SK-N-SH (cell line): ENCODE results near the gene TIMM10. TPM values are rescaled to one million over a fixed set of nuclear protein-coding genes. Genes with fewer than 3 reads are reported as not detected.

Experiments
- CTCF ChIA-PET: fragments of 300-600, 350-600 bp; formaldehyde crosslinking; extraction: SDS; loops from one replicate; lab custom pipeline; 2021; lab: Yijun Ruan, JAX
- POLR2A ChIA-PET: fragments of 350-600 bp; sonication (Branson Sonifier 250); formaldehyde crosslinking; extraction: SDS; loops from one replicate; lab custom pipeline; 2020; ENCODE audit warnings: antibody characterized with exemption, inconsistent platforms; lab: Yijun Ruan, JAX
- DNase-seq: peaks from one replicate; pipeline ENCODE4 v3.0.0; 2012
- H2AFZ ChIP-seq: fragments of 200-600 bp; sonication (generic); 2 replicates; pipeline ENCODE4 v1.8.1; 2016; ENCODE audit warnings: antibody characterized with exemption, mild to moderate bottlenecking, low read depth
- H3F3A ChIP-seq: fragments of 200-600 bp; sonication (generic); replicated peaks from 2 replicates; pipeline ENCODE3; 2016; ENCODE audit warnings: antibody characterized with exemption, mild to moderate bottlenecking; ENCODE audit not compliant: insufficient read depth
- H3K27ac ChIP-seq, 2 experiments: fragments of 200-500 bp in 1 of 2; fragments of 200-600 bp in 1 of 2; sonication (Bioruptor generic) in 1 of 2; sonication (generic), shearing (Covaris generic) in 1 of 2; 2 replicates each; pipeline versions ENCODE4 v1.5.1 to v1.6.1; 2014 to 2016; ENCODE audit warnings: low read depth in 2 of 2, inconsistent platforms in 1 of 2, low read length in 1 of 2, mild to moderate bottlenecking in 1 of 2, mixed read lengths in 1 of 2
- H3K27me3 ChIP-seq: fragments of 200-600 bp; sonication (generic), shearing (Covaris generic); 2 replicates; pipeline ENCODE4 v1.6.1; 2016; ENCODE audit warnings: mixed run types; ENCODE audit not compliant: insufficient read depth
- H3K36me3 ChIP-seq, 2 experiments: fragments of 200-500 bp in 1 of 2; fragments of 200-600 bp in 1 of 2; sonication (Bioruptor generic) in 1 of 2; sonication (generic) in 1 of 2; replicated peaks in 1 of 2; 2 replicates each; pipeline versions ENCODE3 to v1.5.1; 2014 to 2016; ENCODE audit warnings: low read length in 1 of 2, mild to moderate bottlenecking in 1 of 2; ENCODE audit not compliant: insufficient read depth in 2 of 2, control insufficient read depth in 1 of 2
- H3K4me1 ChIP-seq, 2 experiments: fragments of 200-500 bp in 1 of 2; fragments of 200-600 bp in 1 of 2; sonication (Bioruptor generic) in 1 of 2; sonication (generic), shearing (Covaris generic) in 1 of 2; 2 replicates each; pipeline versions ENCODE4 v1.5.1 to v1.6.1; 2014 to 2016; ENCODE audit warnings: low read depth in 1 of 2, low read length in 1 of 2, mixed run types in 1 of 2; ENCODE audit not compliant: insufficient read depth in 2 of 2, control insufficient read depth in 1 of 2
- H3K4me2 ChIP-seq: fragments of 200-600 bp; sonication (generic), shearing (Covaris generic); 2 replicates; pipeline ENCODE4 v1.6.1; 2017; ENCODE audit warnings: mixed run types
- H3K4me3 ChIP-seq, 2 experiments: fragments of 200-500 bp in 1 of 2; fragments of 200-600 bp in 1 of 2; sonication (Bioruptor generic) in 1 of 2; sonication (generic), shearing (Covaris generic) in 1 of 2; 2 replicates each; pipeline versions ENCODE4 v1.5.1 to v1.8.1; 2014 to 2016; ENCODE audit warnings: low read depth in 2 of 2, inconsistent platforms in 1 of 2, low read length in 1 of 2, mild to moderate bottlenecking in 1 of 2, mixed read lengths in 1 of 2, moderate library complexity in 1 of 2
- H3K79me2 ChIP-seq: fragments of 200-600 bp; sonication (generic); 2 replicates; pipeline ENCODE4 v1.8.1; 2017; ENCODE audit warnings: mild to moderate bottlenecking; ENCODE audit not compliant: insufficient read depth
- H3K9ac ChIP-seq: fragments of 200-600 bp; sonication (generic); 2 replicates; pipeline ENCODE4 v1.6.1; 2017; ENCODE audit warnings: mixed run types
- H3K9me2 ChIP-seq: fragments of 200-600 bp; sonication (generic); 2 replicates; pipeline ENCODE4 v1.6.1; 2017; ENCODE audit warnings: mixed run types
- H3K9me3 ChIP-seq: fragments of 200-600 bp; sonication (generic); 2 replicates; pipeline ENCODE4 v1.6.1; 2017; ENCODE audit warnings: mixed run types, mild to moderate bottlenecking, moderate library complexity
- H4K20me1 ChIP-seq: fragments of 200-600 bp; sonication (generic); 2 replicates; pipeline ENCODE4 v1.6.1; 2017; ENCODE audit warnings: mild to moderate bottlenecking, mixed run types; ENCODE audit not compliant: insufficient read depth
- EP300 ChIP-seq, 2 experiments: IDR thresholded peaks; 2 replicates each; pipeline versions ENCODE4 v1.4.0 to v1.6.1; 2012; ENCODE audit warnings: borderline replicate concordance in 1 of 2, low read depth in 1 of 2, low read length in 1 of 2
- FOSL2 ChIP-seq: IDR thresholded peaks from 2 replicates; pipeline ENCODE4 v1.4.0; 2012; ENCODE audit warnings: low read depth, mild to moderate bottlenecking, moderate library complexity, borderline replicate concordance
- GABPA ChIP-seq: IDR thresholded peaks from 2 replicates; pipeline ENCODE4 v1.4.0; 2012; ENCODE audit warnings: low read depth, mild to moderate bottlenecking
- JUND ChIP-seq: IDR thresholded peaks from 2 replicates; pipeline ENCODE4 v1.4.0; 2012
- MXI1 ChIP-seq: IDR thresholded peaks from 2 replicates; pipeline ENCODE4 v1.6.1; 2012; ENCODE audit warnings: mild to moderate bottlenecking, low read depth, low read length, improper control_type of control experiment
- POLR2AphosphoS5 ChIP-seq: IDR thresholded peaks from 2 replicates; pipeline ENCODE4 v1.6.1; 2012; ENCODE audit warnings: low read depth, low read length
- RXRA ChIP-seq: IDR thresholded peaks from 2 replicates; pipeline ENCODE4 v1.4.0; 2012; ENCODE audit warnings: low read depth, mild to moderate bottlenecking, borderline replicate concordance
- SMC3 ChIP-seq: IDR thresholded peaks from 2 replicates; pipeline ENCODE4 v1.6.1; 2012; ENCODE audit warnings: low read depth, low read length, improper control_type of control experiment
- TEAD4 ChIP-seq: IDR thresholded peaks from 2 replicates; pipeline ENCODE4 v1.4.0; 2012; ENCODE audit warnings: mild to moderate bottlenecking, borderline replicate concordance; ENCODE audit not compliant: insufficient read depth
- YY1 ChIP-seq: IDR thresholded peaks from 2 replicates; pipeline ENCODE4 v1.4.0; 2012; ENCODE audit warnings: low read depth, mild to moderate bottlenecking
- WGBS: methylation state at CpG from one replicate; pipeline ENCODE4 v1.1.6; 2017; ENCODE audit warnings: low lambda C conversion rate; 5-methylcytosine and 5-hydroxymethylcytosine counted together
- polyA plus RNA-seq, 3 experiments: library from polyadenylated mRNA; depleted of rRNA; stranded (reverse); fragments of >200 nt; gene quantifications; 2 replicates each; pipeline ENCODE4 v1.2.3, GENCODE V29; 2012
- TF ChIP-seq, protein P1 (sequence below): IDR thresholded peaks from 2 replicates; pipeline ENCODE4; 2012
- TF ChIP-seq, protein P2 (sequence below): IDR thresholded peaks from 2 replicates; pipeline ENCODE4 v1.4.0; 2012; ENCODE audit warnings: low read depth
- TF ChIP-seq, protein P3 (sequence below): IDR thresholded peaks from 2 replicates; pipeline ENCODE4 v1.4.0; 2012; ENCODE audit warnings: low read depth, borderline replicate concordance
- TF ChIP-seq, protein P4 (sequence below): IDR thresholded peaks from 2 replicates; pipeline ENCODE4 v1.4.0; 2012; ENCODE audit warnings: low read depth, borderline replicate concordance
- TF ChIP-seq, protein P5 (sequence below): fragments of 150-350 bp; IDR thresholded peaks from 2 replicates; pipeline ENCODE4 v1.6.1; 2016; ENCODE audit warnings: mild to moderate bottlenecking, low read depth, low read length

The TIMM10 gene
- polyA plus RNA-seq, 1 of the 3 experiments (the other 2 are of a cell fraction), result 179 TPM

DNA sequence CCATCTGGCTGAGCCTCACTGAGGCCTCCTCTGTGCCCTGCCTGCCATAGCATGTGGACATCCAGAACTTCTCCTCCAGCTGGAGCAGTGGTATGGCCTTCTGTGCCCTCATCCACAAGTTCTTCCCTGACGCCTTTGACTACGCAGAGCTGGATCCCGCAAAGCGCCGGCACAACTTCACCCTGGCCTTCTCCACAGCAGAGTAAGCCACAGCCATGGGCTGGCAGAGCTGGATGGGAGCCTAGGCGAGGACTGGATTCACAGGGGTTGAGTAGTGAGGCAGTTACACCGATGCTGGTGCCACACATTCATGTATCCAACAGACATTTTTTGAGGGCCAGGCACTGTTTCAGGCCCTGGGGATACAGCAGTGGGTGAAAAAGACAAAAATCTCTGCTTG is 15.9 kb upstream of the TIMM10 start (continued):
- TF ChIP-seq, protein P1, sequence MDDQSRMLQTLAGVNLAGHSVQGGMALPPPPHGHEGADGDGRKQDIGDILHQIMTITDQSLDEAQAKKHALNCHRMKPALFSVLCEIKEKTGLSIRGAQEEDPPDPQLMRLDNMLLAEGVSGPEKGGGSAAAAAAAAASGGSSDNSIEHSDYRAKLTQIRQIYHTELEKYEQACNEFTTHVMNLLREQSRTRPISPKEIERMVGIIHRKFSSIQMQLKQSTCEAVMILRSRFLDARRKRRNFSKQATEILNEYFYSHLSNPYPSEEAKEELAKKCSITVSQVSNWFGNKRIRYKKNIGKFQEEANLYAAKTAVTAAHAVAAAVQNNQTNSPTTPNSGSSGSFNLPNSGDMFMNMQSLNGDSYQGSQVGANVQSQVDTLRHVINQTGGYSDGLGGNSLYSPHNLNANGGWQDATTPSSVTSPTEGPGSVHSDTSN, result no peak
- TF ChIP-seq, protein P2, sequence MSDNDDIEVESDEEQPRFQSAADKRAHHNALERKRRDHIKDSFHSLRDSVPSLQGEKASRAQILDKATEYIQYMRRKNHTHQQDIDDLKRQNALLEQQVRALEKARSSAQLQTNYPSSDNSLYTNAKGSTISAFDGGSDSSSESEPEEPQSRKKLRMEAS, result no peak
- TF ChIP-seq TEAD4, result no peak
- TF ChIP-seq, all 33 proteins: peak for 0

DNA sequence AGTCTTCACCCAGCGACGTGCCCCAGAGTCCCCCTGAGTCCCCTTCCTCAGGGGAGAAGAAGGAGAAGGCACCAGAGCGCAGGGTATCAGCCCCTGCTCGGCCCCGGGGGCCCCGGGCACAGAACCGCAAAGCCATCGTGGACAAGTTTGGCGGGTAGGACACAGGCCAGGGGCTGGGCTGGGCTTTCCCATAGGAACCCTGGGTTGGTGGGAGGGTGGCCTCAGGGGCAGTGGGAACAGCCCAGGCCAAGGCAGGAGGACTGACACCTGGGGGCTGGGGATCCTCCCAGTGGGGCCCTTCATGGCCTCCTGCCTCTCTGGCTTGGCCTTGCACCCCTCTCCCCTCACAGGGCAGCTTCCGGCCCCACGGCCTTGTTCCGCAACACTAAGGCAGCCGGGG is 15.3 kb upstream of the TIMM10 start:
- Histone ChIP-seq H3K4me3 (no peak overlapping the region), H3K4me1 (no peaks in the 10 kb centered on the region; a peak in 1 of 4 replicates), H3K9me2 (no peaks in the 10 kb centered on the region), H3F3A (no peaks in the 10 kb centered on the region), H3K79me2 (no peaks in the 10 kb centered on the region), H2AFZ (no peak overlapping the region), H4K20me1 (no peaks in the 10 kb centered on the region), H3K9ac (no peak overlapping the region), H3K9me3 (no peaks in the 10 kb centered on the region), H3K27me3 (no peaks in the 10 kb centered on the region), H3K36me3 (peaks cover 0 to 12% of the 10 kb centered on the region in 2 experiments), H3K4me2 (no peak overlapping the region), H3K27ac (no peak overlapping the region)
- WGBS, result 92% methylated on average over 7 of the region's 13 CpGs
- CTCF ChIA-PET, result interaction anchor here (1.0 to 2.6 kb wide), 2 partner anchors 52 to 53 kb away, joined by 3 to 12 read pairs; no protein-coding TSS in a partner anchor
- POLR2A ChIA-PET, result no interaction called here
- no peak for DNase-seq
- TF ChIP-seq TEAD4 (no peak), MXI1 (no peak), GABPA (no peak), EP300 (IDR thresholded peaks at IDR 0.05; ENCODE audit: borderline replicate concordance in 1 of 2, low read depth in 1 of 2, low read length in 1 of 2) (no peak), SMC3 (no peak), RXRA (no peak), FOSL2 (no peak), JUND (no peak)
- TF ChIP-seq, protein P3, sequence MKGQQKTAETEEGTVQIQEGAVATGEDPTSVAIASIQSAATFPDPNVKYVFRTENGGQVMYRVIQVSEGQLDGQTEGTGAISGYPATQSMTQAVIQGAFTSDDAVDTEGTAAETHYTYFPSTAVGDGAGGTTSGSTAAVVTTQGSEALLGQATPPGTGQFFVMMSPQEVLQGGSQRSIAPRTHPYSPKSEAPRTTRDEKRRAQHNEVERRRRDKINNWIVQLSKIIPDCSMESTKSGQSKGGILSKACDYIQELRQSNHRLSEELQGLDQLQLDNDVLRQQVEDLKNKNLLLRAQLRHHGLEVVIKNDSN, result no peak

DNA sequence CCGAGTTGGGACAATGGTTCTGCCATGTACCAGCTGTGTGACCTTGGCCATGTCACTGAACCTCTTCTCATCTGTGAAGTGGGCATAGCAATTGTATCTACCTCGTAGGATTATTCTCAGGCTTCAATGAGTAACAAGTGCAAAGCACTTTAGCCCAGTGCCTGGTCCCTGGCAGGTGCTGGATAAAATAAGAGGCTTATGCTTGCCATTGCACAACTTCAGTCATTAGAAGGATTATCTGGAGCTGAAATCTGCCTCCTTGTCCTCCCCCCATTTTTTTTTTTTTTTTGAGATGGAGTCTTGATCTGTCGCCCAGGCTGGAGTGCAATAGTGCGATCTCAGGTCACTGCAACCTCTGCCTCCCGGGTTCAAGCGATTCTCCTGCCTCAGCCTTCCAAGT is 14.0 kb upstream of the TIMM10 start:
- H3K4me1 ChIP-seq, result no peaks in the 10 kb centered on the region; a peak in 1 of 4 replicates
- 83% methylated on average over 6 of the region's 6 CpGs for whole genome bisulfite sequencing
- DNase-seq, result no peak

More for the DNA sequence above, 14.0 kb upstream of the TIMM10 start:
- no peak overlapping the region for H3K4me3 ChIP-seq
- H3K9ac ChIP-seq, result no peak overlapping the region
- H3K9me3 ChIP-seq, result no peaks in the 10 kb centered on the region
- H3K36me3 ChIP-seq, result no peaks in the 10 kb centered on the region
- no peaks in the 10 kb centered on the region for H4K20me1 ChIP-seq
- no peak overlapping the region for H3K4me2 ChIP-seq
- H2AFZ ChIP-seq, result no peak overlapping the region
- H3F3A ChIP-seq, result no peaks in the 10 kb centered on the region
- TF ChIP-seq YY1 (no peak), POLR2AphosphoS5 (no peak)
- TF ChIP-seq, protein P4, sequence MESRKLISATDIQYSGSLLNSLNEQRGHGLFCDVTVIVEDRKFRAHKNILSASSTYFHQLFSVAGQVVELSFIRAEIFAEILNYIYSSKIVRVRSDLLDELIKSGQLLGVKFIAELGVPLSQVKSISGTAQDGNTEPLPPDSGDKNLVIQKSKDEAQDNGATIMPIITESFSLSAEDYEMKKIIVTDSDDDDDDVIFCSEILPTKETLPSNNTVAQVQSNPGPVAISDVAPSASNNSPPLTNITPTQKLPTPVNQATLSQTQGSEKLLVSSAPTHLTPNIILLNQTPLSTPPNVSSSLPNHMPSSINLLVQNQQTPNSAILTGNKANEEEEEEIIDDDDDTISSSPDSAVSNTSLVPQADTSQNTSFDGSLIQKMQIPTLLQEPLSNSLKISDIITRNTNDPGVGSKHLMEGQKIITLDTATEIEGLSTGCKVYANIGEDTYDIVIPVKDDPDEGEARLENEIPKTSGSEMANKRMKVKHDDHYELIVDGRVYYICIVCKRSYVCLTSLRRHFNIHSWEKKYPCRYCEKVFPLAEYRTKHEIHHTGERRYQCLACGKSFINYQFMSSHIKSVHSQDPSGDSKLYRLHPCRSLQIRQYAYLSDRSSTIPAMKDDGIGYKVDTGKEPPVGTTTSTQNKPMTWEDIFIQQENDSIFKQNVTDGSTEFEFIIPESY, result no peak
- TF ChIP-seq, protein P5, sequence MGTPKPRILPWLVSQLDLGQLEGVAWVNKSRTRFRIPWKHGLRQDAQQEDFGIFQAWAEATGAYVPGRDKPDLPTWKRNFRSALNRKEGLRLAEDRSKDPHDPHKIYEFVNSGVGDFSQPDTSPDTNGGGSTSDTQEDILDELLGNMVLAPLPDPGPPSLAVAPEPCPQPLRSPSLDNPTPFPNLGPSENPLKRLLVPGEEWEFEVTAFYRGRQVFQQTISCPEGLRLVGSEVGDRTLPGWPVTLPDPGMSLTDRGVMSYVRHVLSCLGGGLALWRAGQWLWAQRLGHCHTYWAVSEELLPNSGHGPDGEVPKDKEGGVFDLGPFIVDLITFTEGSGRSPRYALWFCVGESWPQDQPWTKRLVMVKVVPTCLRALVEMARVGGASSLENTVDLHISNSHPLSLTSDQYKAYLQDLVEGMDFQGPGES, result no peak
- TF ChIP-seq, all 33 proteins: peak for 0
- no peaks in the 10 kb centered on the region for H3K9me2 ChIP-seq
- no peak overlapping the region for H3K27ac ChIP-seq
- CTCF ChIA-PET, result interaction anchor here (0.7 to 2.6 kb wide), 5 partner anchors 10 to 100 kb away, joined by 3 to 12 read pairs (median 5); partner anchors contain the start of gene UBE2L6
- POLR2A ChIA-PET, result no interaction called here
- H3K27me3 ChIP-seq, result no peaks in the 10 kb centered on the region
- H3K79me2 ChIP-seq, result no peaks in the 10 kb centered on the region
